ENCODE measurements around the gene BRD4. TPM values are rescaled to one million over a fixed set of nuclear protein-coding genes. Genes with fewer than 3 reads are reported as not detected.

Gene BRD4
- total and polyA plus RNA-seq, 2 donors from 2014 or later, result 14.3 to 107 TPM

- intact Hi-C loops (cut with DNase I), result no loop called here
- TF ChIP-seq, protein P1, sequence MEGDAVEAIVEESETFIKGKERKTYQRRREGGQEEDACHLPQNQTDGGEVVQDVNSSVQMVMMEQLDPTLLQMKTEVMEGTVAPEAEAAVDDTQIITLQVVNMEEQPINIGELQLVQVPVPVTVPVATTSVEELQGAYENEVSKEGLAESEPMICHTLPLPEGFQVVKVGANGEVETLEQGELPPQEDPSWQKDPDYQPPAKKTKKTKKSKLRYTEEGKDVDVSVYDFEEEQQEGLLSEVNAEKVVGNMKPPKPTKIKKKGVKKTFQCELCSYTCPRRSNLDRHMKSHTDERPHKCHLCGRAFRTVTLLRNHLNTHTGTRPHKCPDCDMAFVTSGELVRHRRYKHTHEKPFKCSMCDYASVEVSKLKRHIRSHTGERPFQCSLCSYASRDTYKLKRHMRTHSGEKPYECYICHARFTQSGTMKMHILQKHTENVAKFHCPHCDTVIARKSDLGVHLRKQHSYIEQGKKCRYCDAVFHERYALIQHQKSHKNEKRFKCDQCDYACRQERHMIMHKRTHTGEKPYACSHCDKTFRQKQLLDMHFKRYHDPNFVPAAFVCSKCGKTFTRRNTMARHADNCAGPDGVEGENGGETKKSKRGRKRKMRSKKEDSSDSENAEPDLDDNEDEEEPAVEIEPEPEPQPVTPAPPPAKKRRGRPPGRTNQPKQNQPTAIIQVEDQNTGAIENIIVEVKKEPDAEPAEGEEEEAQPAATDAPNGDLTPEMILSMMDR (IDR thresholded peaks at IDR 0.05; ENCODE audit: borderline replicate concordance, extremely low read depth, insufficient read depth), result no peak
- Histone ChIP-seq H3K4me1 (ENCODE audit: control insufficient read depth in 2 of 3, insufficient read depth in 2 of 3, low read depth in 1 of 3, low read length in 3 of 3) (peaks cover 14 to 52% (median 40%) of the 10 kb centered on the region in 3 donors), H3K9ac (ENCODE audit: low read length in 3 of 3) (no peak overlapping the region), H3K4me3 (ENCODE audit: low read length in 3 of 3) (no peak overlapping the region), H3K27me3 (ENCODE audit: control insufficient read depth, insufficient read depth, low read length) (no peaks in the 10 kb centered on the region), H3K27ac (ENCODE audit: low read depth in 2 of 2, low read length in 2 of 2) (peak overlapping the region in 1 of 2 donors; percentile 41), H3K9me3 (ENCODE audit: control insufficient read depth in 2 of 3, insufficient read depth in 1 of 3, low read length in 3 of 3) (no peaks in the 10 kb centered on the region), H3K36me3 (ENCODE audit: control insufficient read depth in 2 of 3, insufficient read depth in 3 of 3, low read length in 3 of 3) (no peaks in the 10 kb centered on the region)
- DNase-seq, result no peak
- no peak for FAIRE-seq
Measured at GRCh38 chr19:15296841-15297415, 35.4 kb downstream of the BRD4 start.

GRCh38 chr19:15296353-15296752 lies 36.0 kb downstream of the BRD4 start:
- FAIRE-seq (no peak), DNase-seq (no peak)
- Histone ChIP-seq H3K4me1 (ENCODE audit: control insufficient read depth in 2 of 3, insufficient read depth in 2 of 3, low read depth in 1 of 3, low read length in 3 of 3) (peaks cover 14 to 56% (median 40%) of the 10 kb centered on the region in 3 donors), H3K9ac (ENCODE audit: low read length in 3 of 3) (no peak overlapping the region), H3K36me3 (ENCODE audit: control insufficient read depth in 2 of 3, insufficient read depth in 3 of 3, low read length in 3 of 3) (no peaks in the 10 kb centered on the region), H3K27me3 (ENCODE audit: control insufficient read depth, insufficient read depth, low read length) (no peaks in the 10 kb centered on the region), H3K4me3 (ENCODE audit: low read length in 3 of 3) (no peak overlapping the region), H3K27ac (ENCODE audit: low read depth in 2 of 2, low read length in 2 of 2) (no peak overlapping the region), H3K9me3 (ENCODE audit: control insufficient read depth in 2 of 3, insufficient read depth in 1 of 3, low read length in 3 of 3) (no peaks in the 10 kb centered on the region)
- intact Hi-C loops (cut with DNase I), result no loop called here
- TF ChIP-seq, protein P1 (IDR thresholded peaks at IDR 0.05; ENCODE audit: borderline replicate concordance, extremely low read depth, insufficient read depth), result no peak

- TF ChIP-seq, protein P1 (IDR thresholded peaks at IDR 0.05; ENCODE audit: borderline replicate concordance, extremely low read depth, insufficient read depth), result no peak
- no peaks in the 10 kb centered on the region for H3K9me3 ChIP-seq (ENCODE audit: control insufficient read depth in 2 of 3, insufficient read depth in 1 of 3, low read length in 3 of 3)
- peaks cover 12 to 59% (median 46%) of the 10 kb centered on the region in 3 donors for H3K4me1 ChIP-seq (ENCODE audit: control insufficient read depth in 2 of 3, insufficient read depth in 2 of 3, low read depth in 1 of 3, low read length in 3 of 3)
- no peaks in the 10 kb centered on the region for H3K27me3 ChIP-seq (ENCODE audit: control insufficient read depth, insufficient read depth, low read length)
- H3K9ac ChIP-seq (ENCODE audit: low read length in 3 of 3), result no peak overlapping the region
- no peaks in the 10 kb centered on the region for H3K36me3 ChIP-seq (ENCODE audit: control insufficient read depth in 2 of 3, insufficient read depth in 3 of 3, low read length in 3 of 3)
- intact Hi-C loops (cut with DNase I), result no loop called here
- H3K27ac ChIP-seq (ENCODE audit: low read depth in 2 of 2, low read length in 2 of 2), result no peak overlapping the region
- no peak overlapping the region for H3K4me3 ChIP-seq (ENCODE audit: low read length in 3 of 3)
- no peak for FAIRE-seq
- no peak for DNase-seq
Measured at GRCh38 chr19:15294561-15294990, 37.8 kb downstream of the BRD4 start.

Data from kidney (tissue), 14 donors.